Mesothelial cell of epicardium (in vitro differentiated cells): ENCODE measurements around the gene KCNK15. TPM values are rescaled to one million over a fixed set of nuclear protein-coding genes. Genes with fewer than 3 reads are reported as not detected.

Source experiments
- DNase-seq, 2 experiments: peaks; one replicate each; pipeline ENCODE4 v3.0.0; 2021; ENCODE audit warnings: low spot score in 2 of 2; ENCODE audit not compliant: unreplicated experiment in 2 of 2
- H3K27ac Mint-ChIP-seq: 2 replicates; pipeline ENCODE4 v1.8.0; 2021; ENCODE audit warnings: mixed read lengths
- H3K27me3 Mint-ChIP-seq: 2 replicates; pipeline ENCODE4 v1.8.0; 2021; ENCODE audit warnings: low read depth, mixed read lengths
- H3K36me3 Mint-ChIP-seq: 2 replicates; pipeline ENCODE4 v1.8.0; 2021; ENCODE audit warnings: mixed read lengths
- H3K4me1 Mint-ChIP-seq: 2 replicates; pipeline ENCODE4 v1.8.0; 2021; ENCODE audit warnings: mixed read lengths
- H3K4me3 Mint-ChIP-seq: 2 replicates; pipeline ENCODE4 v1.8.0; 2021; ENCODE audit warnings: mild to moderate bottlenecking, moderate library complexity, mixed read lengths
- H3K9me3 Mint-ChIP-seq: 2 replicates; pipeline ENCODE4 v1.8.0; 2021; ENCODE audit warnings: mixed read lengths
- total RNA-seq: library from RNA; stranded (reverse); gene quantifications from 3 replicates; pipeline ENCODE4 v1.2.1, GENCODE V29; 2021
- TF ChIP-seq, protein P1 (sequence below): fragments of 200-600 bp; sonication (generic); IDR thresholded peaks from one replicate; pipeline ENCODE4 v1.5.0; 2021; ENCODE audit warnings: antibody characterized with exemption; ENCODE audit not compliant: unreplicated experiment

Gene KCNK15
- total RNA-seq, 1 donor from 2014 or later: 0.27 TPM

DNA sequence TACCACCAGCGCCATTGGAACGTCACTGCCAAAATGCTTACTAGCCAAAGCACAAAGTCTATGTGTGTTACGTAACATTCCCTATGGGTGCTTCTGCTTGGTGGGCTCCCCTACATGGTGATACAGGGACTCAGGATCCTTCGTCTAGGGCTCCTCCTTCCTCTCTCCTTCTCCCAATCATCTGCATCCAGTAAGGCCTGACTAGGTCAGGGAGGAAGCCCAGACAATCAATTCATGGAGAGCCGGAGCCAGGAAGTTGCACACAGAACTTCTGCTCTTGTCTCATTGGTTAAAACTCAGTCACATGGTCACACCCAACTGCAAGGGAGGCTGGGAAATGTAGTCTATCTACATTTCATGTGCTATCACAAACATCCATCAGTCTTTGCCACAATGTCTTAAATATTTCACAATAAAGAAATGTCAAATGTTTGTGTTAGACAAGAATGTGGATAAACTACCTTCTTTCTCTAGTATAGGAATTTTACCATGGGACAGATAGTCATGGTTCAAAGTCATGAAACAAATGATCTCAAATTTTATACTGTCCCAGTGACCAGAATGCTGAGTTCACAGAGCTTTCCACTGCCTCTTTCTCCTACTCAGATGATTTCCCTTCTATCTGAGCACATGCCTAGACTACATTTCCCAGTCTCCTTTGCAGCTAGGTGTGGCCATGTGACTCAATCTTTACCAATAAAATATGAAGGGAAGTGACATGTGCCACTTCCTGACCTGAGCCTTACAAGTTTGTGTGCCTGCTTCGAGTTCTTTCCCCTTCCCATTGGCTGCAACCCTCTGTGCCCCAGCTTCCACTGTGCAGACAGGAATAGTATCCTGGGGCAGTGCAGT lies 9.3 kb upstream of the KCNK15 start:
- no peak overlapping the region for H3K4me3 Mint-ChIP-seq
- TF ChIP-seq, protein P1, sequence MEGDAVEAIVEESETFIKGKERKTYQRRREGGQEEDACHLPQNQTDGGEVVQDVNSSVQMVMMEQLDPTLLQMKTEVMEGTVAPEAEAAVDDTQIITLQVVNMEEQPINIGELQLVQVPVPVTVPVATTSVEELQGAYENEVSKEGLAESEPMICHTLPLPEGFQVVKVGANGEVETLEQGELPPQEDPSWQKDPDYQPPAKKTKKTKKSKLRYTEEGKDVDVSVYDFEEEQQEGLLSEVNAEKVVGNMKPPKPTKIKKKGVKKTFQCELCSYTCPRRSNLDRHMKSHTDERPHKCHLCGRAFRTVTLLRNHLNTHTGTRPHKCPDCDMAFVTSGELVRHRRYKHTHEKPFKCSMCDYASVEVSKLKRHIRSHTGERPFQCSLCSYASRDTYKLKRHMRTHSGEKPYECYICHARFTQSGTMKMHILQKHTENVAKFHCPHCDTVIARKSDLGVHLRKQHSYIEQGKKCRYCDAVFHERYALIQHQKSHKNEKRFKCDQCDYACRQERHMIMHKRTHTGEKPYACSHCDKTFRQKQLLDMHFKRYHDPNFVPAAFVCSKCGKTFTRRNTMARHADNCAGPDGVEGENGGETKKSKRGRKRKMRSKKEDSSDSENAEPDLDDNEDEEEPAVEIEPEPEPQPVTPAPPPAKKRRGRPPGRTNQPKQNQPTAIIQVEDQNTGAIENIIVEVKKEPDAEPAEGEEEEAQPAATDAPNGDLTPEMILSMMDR: no peak
- H3K36me3 Mint-ChIP-seq: no peaks in the 10 kb centered on the region
- no peak for DNase-seq
- no peak overlapping the region for H3K27ac Mint-ChIP-seq
- H3K27me3 Mint-ChIP-seq: peaks cover 2% of the 10 kb centered on the region
- peaks cover 9% of the 10 kb centered on the region for H3K9me3 Mint-ChIP-seq
- peaks cover 9% of the 10 kb centered on the region for H3K4me1 Mint-ChIP-seq

DNA sequence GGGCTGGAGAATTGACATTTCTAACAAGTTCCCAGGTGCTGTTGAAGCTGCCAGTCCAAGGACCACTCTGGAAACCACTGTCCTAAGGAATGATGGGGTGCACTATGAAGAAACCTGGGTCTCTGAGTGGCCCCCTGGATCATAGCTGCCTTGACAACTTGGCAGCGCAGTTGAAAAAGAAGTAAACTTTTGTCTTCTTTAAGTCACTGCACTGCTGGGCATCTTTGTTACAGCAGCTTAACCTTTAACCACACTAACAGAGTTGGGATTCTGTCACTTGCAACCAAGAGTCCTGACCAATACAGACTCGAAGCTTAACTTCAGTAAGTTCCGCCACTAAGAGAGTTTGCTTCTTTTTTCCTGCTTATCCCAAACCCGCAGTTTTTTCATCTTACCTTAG lies 8.5 kb upstream of the KCNK15 start:
- Mint-ChIP-seq H3K9me3 (peaks cover 9% of the 10 kb centered on the region), H3K27me3 (peaks cover 10% of the 10 kb centered on the region), H3K27ac (no peak overlapping the region), H3K4me3 (no peak overlapping the region), H3K4me1 (peaks cover 9% of the 10 kb centered on the region), H3K36me3 (no peaks in the 10 kb centered on the region)
- TF ChIP-seq, protein P1: no peak
- DNase-seq: no peak

DNA sequence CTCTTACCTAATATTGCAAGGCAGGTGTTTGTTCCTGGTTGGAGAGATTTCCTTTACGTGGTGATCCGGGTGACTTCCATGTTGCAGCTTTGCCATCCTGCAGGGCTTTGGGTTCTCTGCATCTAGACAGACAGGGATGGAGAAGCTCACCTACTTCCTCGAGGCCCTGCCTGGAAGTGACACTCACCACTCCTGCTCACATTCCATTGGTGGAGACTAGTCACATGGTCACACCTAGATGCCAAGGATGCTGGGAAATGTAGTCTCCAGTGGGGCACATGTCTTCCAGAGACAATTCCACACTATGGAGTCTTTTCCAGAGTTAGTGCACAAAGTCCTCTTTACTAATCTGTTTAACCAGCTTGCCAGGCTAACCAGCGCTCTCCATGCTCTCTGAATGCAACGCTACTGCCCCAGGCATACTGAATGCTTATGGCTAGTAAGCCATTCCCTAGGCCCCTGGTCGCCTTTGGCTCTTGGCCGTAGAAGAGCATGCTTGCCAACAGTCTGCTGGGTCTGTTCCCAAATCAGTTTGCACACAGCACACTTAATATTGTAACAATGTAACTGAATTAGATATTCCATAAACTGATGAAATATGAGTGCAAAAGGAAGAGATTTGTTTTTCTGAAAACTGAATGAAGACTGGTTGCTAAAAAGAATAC lies 6.7 kb upstream of the KCNK15 start:
- H3K4me1 Mint-ChIP-seq: peaks cover 9% of the 10 kb centered on the region

DNA sequence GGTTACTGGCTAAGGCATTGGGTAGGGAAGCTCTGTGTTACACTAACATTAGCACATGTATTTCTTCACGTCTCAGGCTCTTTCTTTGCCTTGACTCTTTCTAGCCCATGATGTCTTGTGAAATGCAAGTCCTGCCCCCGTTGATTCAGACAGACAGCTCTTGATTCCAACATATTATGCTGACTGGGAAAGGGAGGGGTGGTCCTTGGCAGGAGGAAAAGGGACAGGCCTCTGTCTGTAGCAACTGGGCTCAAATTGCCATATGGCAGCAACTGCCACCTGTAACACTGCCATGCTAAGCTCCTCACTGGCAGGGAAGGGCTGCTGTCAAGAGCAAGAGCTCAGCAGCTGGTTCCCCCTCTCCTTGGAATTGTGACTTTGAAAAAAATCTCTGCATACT lies 5.7 kb upstream of the KCNK15 start:
- TF ChIP-seq, protein P1: no peak
- DNase-seq: no peak
- no peak overlapping the region for H3K27ac Mint-ChIP-seq
- H3K36me3 Mint-ChIP-seq: no peaks in the 10 kb centered on the region
- peaks cover 9% of the 10 kb centered on the region for H3K9me3 Mint-ChIP-seq
- H3K4me3 Mint-ChIP-seq: no peak overlapping the region
- peaks cover 9% of the 10 kb centered on the region for H3K4me1 Mint-ChIP-seq
- peaks cover 29% of the 10 kb centered on the region for H3K27me3 Mint-ChIP-seq

More for the DNA sequence above, 6.7 kb upstream of the KCNK15 start:
- H3K4me3 Mint-ChIP-seq: no peak overlapping the region
- no peak overlapping the region for H3K27ac Mint-ChIP-seq
- DNase-seq: no peak
- peaks cover 20% of the 10 kb centered on the region for H3K27me3 Mint-ChIP-seq
- no peaks in the 10 kb centered on the region for H3K36me3 Mint-ChIP-seq
- TF ChIP-seq, protein P1: no peak
- H3K9me3 Mint-ChIP-seq: peaks cover 9% of the 10 kb centered on the region

DNA sequence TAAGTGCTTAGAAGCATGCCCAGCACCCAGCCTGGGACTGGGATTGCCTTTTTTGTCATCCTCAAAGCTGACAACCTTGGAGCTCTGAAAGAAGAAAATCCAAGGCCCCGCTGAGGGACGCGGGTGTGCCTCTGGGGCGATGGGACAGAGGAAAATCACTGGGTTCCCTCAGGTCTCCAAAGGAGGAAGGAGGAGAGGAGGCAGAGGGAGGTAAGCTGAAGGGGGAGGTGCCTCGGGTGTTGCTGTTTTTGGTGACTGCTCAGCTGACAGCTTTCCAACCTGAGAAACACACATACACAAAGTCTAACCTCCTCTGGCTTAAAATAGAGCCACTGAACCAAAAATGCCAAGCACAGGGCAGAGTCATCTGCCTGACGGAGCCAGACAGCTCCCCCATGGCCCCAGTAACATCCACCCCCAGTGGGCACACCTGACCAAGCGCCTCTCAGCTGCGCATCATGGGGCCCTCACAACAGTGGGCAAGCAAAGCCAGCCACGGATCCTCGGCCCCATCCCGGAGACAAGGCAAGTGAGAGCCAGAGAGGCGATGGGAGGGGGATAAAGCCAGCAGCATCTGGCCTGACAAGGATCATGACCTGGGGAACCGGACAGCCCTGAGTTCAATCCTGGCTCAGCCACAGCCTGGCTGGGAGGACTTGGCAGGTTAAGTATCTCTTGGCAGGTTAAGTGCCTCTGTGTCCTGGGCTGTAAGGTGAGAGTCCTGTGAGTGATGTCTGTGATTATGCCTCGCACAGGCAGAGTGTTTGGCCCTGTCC lies 3.2 kb upstream of the KCNK15 start:
- no peak overlapping the region for H3K27ac Mint-ChIP-seq
- no peak overlapping the region for H3K4me3 Mint-ChIP-seq
- TF ChIP-seq, protein P1: no peak
- H3K36me3 Mint-ChIP-seq: no peaks in the 10 kb centered on the region
- peaks cover 50% of the 10 kb centered on the region for H3K27me3 Mint-ChIP-seq
- DNase-seq: no peak
- H3K4me1 Mint-ChIP-seq: peaks cover 6% of the 10 kb centered on the region
- no peaks in the 10 kb centered on the region for H3K9me3 Mint-ChIP-seq
